Mammary epithelial cell (primary cell): Measurements from ENCODE around the gene ERC1.

ENCODE experiments used
- EZH2 ChIP-seq: IDR thresholded peaks from 2 replicates; pipeline ENCODE4 v1.6.1; 2012; ENCODE audit warnings: low read length, inconsistent platforms, borderline replicate concordance
- TF ChIP-seq, protein P1 (sequence below), 2 donors: IDR thresholded peaks in 1 of 2; conservative IDR thresholded peaks in 1 of 2; 2 replicates each; pipeline ENCODE4 v1.5.1; 2011 to 2012; ENCODE audit warnings: inconsistent platforms in 2 of 2, low read length in 2 of 2, mild to moderate bottlenecking in 2 of 2, control low read depth in 1 of 2, low read depth in 1 of 2; ENCODE audit not compliant: insufficient read depth in 1 of 2; ENCODE audit errors: extremely low read depth in 1 of 2

DNA sequence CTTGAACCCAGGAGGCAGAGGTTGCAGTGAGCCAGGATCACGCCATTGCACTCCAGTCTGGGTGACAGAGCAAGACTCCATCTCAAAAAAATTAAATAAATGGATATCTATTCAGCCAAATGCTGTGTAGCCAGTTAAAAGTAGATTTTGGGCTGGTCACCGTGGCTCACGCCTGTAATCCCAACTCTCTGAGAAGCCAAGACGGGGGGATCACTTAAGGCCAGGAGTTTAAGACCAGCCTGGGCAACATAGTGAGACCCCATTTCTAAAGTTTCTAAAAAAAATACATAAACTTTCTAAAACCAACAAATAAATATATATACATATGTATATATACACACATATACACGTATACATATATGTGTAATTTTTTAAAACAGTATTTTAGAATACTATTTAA is 414.6 kb downstream of the ERC1 start:
- TF ChIP-seq, protein P1, sequence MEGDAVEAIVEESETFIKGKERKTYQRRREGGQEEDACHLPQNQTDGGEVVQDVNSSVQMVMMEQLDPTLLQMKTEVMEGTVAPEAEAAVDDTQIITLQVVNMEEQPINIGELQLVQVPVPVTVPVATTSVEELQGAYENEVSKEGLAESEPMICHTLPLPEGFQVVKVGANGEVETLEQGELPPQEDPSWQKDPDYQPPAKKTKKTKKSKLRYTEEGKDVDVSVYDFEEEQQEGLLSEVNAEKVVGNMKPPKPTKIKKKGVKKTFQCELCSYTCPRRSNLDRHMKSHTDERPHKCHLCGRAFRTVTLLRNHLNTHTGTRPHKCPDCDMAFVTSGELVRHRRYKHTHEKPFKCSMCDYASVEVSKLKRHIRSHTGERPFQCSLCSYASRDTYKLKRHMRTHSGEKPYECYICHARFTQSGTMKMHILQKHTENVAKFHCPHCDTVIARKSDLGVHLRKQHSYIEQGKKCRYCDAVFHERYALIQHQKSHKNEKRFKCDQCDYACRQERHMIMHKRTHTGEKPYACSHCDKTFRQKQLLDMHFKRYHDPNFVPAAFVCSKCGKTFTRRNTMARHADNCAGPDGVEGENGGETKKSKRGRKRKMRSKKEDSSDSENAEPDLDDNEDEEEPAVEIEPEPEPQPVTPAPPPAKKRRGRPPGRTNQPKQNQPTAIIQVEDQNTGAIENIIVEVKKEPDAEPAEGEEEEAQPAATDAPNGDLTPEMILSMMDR (conservative IDR thresholded peaks at IDR 0.05 in 1 of 2, IDR thresholded peaks at IDR 0.05 in 1 of 2; ENCODE audit: extremely low read depth in 1 of 2, insufficient read depth in 1 of 2, low read depth in 1 of 2, low read length in 2 of 2) = no peak
- TF ChIP-seq EZH2 = no peak
